ENCODE data around the gene NEK11. TPM values are rescaled to one million over a fixed set of nuclear protein-coding genes. Genes with fewer than 3 reads are reported as not detected.
"Not testable (repeated sequence)": the region's sequence is repeated elsewhere in the genome, so short reads cannot be mapped to it uniquely, and the experiment has no call there.

The NEK11 gene
- total and polyA plus RNA-seq, 9 of the 15 experiments (the other 6 are each of a cell fraction or from before 2014, with no cell fraction given) = 0.28 to 1.5 (median 0.87) TPM

GRCh38 chr3:131380821-131381444, 354.3 kb downstream of the NEK11 start:
- BruUV-seq (replicated peaks) = TSS peak; percentile 68
- peak overlapping the region; percentile 66 for H3K27ac ChIP-seq (ENCODE audit: extremely low read depth, low read depth, low read length)
- ATAC-seq = peak; percentile 4

More at GRCh38 chr3:131380821-131381444, 354.3 kb downstream of the NEK11 start:
- FAIRE-seq; intact Hi-C loops (cut with micrococcal nuclease); in situ Hi-C loops (cut with MboI); H3K9me1 ChIP-seq (ENCODE audit: control insufficient read depth, insufficient read depth, low read length); H3K4me1 ChIP-seq (replicated peaks in 1 of 2; ENCODE audit: control insufficient read depth in 2 of 2, insufficient read depth in 2 of 2, low read length in 2 of 2); H3K27me3 ChIP-seq (ENCODE audit: control insufficient read depth in 2 of 2, insufficient read depth in 2 of 2, low read length in 2 of 2); H4K20me1 ChIP-seq (replicated peaks; ENCODE audit: control insufficient read depth, insufficient read depth, low read length); CTCF ChIA-PET (ENCODE audit: low intra/inter-chr PET ratio); H3K9me3 ChIP-seq (replicated peaks; ENCODE audit: control insufficient read depth, insufficient read depth, low read depth, low read length): not testable (repeated sequence)
- Histone ChIP-seq H3K9ac (ENCODE audit: insufficient read depth in 1 of 2, low read depth in 2 of 2, low read length in 2 of 2) (peak overlapping the region; percentile 75 to 90), H3K36me3 (ENCODE audit: control insufficient read depth, insufficient read depth, low read length) (peaks cover 14% of the 10 kb centered on the region; the same call in 2 of the 3 replicates), H3K79me2 (ENCODE audit: control insufficient read depth, insufficient read depth, low read length) (peaks cover 12% of the 10 kb centered on the region; the same call in 2 of the 3 replicates), H3K4me2 (ENCODE audit: insufficient read depth, low read length) (peak overlapping the region; percentile 84), H3K4me3 (peak overlapping the region; percentile 82), H2AFZ (ENCODE audit: low read depth, low read length) (peak overlapping the region; percentile 92)
- WGBS (ENCODE audit: insufficient coverage, low coverage, missing lambda C conversion rate) = 9% methylated on average over 8 of the region's 16 CpGs
- POLR2A ChIA-PET = interaction anchor here (0.6 to 1.8 kb wide), 6 partner anchors 14 to 314 kb away, joined by 3 to 8 read pairs (median 4); no protein-coding TSS in a partner anchor
- peak; percentile 39; the same call in 1 of the 2 replicates for TF ChIP-seq PML (IDR thresholded peaks at IDR 0.05; ENCODE audit: low read length)
- 0 out of 2 replicates have a peak, but pooled peaks have one; percentile 22 for TF ChIP-seq C11orf30 (IDR thresholded peaks at IDR 0.05; ENCODE audit: low read depth)
- TF ChIP-seq TFAP4 (CRISPR knock-in tag; IDR thresholded peaks at IDR 0.05; ENCODE audit: borderline replicate concordance) = peak; percentile 13; the same call in 1 of the 2 replicates
- 0 out of 2 replicates have a peak, but pooled peaks have one; percentile 78 for TF ChIP-seq POLR2A (conservative IDR thresholded peaks at IDR 0.05)
- peak; percentile 45 for TF ChIP-seq PHF20 (IDR thresholded peaks at IDR 0.05; ENCODE audit: partially characterized antibody)
- peak; percentile 58 for TF ChIP-seq POLR2B (IDR thresholded peaks at IDR 0.05; ENCODE audit: low read depth, partially characterized antibody)
- peak; percentile 54; the same call in 1 of the 2 replicates for TF ChIP-seq PHF8 (IDR thresholded peaks at IDR 0.05; ENCODE audit: borderline replicate concordance, low read length)
- peak in 1 of 4 experiments; percentile 13 for DNase-seq (ENCODE audit: extremely low read depth in 1 of 4, low spot score in 3 of 4)
